ENCODE results near the gene ATXN1.

DNA sequence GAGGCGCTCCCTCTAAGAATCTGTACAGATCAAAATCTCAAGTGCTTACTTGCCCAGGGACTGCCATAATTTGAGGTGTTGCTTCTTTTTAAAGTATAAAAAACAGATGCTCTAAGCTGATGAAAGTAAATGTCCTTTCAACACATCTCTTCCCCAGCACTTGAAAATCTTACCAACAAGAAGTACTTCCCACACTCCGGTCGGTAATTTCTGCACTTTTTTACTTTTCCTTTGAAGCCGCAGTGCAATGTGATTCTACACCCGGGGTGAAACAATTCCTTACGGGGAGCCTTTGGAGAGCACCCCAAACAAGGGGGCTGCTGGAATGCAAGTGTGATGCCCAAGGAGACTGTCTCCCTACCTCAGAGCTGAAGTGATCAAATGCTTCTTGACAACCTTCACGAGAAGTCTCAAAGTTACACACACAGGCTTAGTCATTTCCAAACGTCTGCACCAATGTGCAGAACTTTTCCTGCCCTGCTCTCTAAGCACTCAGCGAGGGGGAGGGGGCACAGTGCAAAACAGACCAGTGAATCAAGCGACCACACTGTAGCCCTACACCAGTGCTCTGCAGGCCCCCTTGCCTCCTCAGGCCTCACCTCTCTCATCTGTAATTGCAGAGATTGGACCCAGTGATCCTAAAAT is 56.7 kb downstream of the ATXN1 start:
- TF ChIP-seq GATA2 (IDR thresholded peaks at IDR 0.05; ENCODE audit: low read depth, low read length) (no peak), GATA3 (IDR thresholded peaks at IDR 0.05; ENCODE audit: low read depth, low read length) (no peak)
